Hepatocyte (in vitro differentiated cells): ENCODE data around the gene COPS9. TPM values are rescaled to one million over a fixed set of nuclear protein-coding genes. Genes with fewer than 3 reads are reported as not detected.

Experiments
- DNase-seq: peaks from one replicate; pipeline ENCODE4 v3.0.0-alpha.2; 2016; ENCODE audit warnings: low spot score
- H2AFZ ChIP-seq: fragments of 200-600 bp; sonication (generic); 2 replicates; pipeline ENCODE4 v1.6.0; 2016; ENCODE audit warnings: antibody characterized with exemption, mild to moderate bottlenecking
- H3K27ac ChIP-seq: fragments of 200-600 bp; sonication (generic); 2 replicates; pipeline ENCODE4 v1.5.1; 2016; ENCODE audit warnings: mild to moderate bottlenecking
- H3K27me3 ChIP-seq: fragments of 200-600 bp; sonication (generic); 2 replicates; pipeline ENCODE4 v1.6.1; 2016
- H3K36me3 ChIP-seq: fragments of 200-600 bp; sonication (generic); replicated peaks from 2 replicates; pipeline ENCODE4 v1.5.1; 2016; ENCODE audit warnings: low read depth; ENCODE audit not compliant: insufficient read depth
- H3K4me1 ChIP-seq: fragments of 200-600 bp; sonication (generic); 2 replicates; pipeline ENCODE4 v1.5.1; 2016; ENCODE audit warnings: mild to moderate bottlenecking, moderate library complexity; ENCODE audit not compliant: insufficient read depth
- H3K4me2 ChIP-seq: fragments of 200-600 bp; sonication (generic); 2 replicates; pipeline ENCODE4 v1.6.0; 2016
- H3K4me3 ChIP-seq: fragments of 200-600 bp; sonication (generic); 2 replicates; pipeline ENCODE4 v1.5.1; 2016; ENCODE audit warnings: mild to moderate bottlenecking
- H3K79me2 ChIP-seq: fragments of 200-600 bp; sonication (generic); 2 replicates; pipeline ENCODE4 v1.6.0; 2017; ENCODE audit warnings: mild to moderate bottlenecking
- H3K9me2 ChIP-seq: fragments of 200-600 bp; sonication (generic); replicated peaks from 2 replicates; pipeline ENCODE4 v1.6.0; 2017; ENCODE audit warnings: mild to moderate bottlenecking; ENCODE audit not compliant: insufficient read depth
- H3K9me3 ChIP-seq: fragments of 200-600 bp; sonication (generic); 2 replicates; pipeline ENCODE4 v1.5.1; 2016; ENCODE audit warnings: low read depth, mild to moderate bottlenecking
- H4K20me1 ChIP-seq: fragments of 200-600 bp; sonication (generic); 2 replicates; pipeline ENCODE4 v1.6.0; 2016; ENCODE audit warnings: mild to moderate bottlenecking; ENCODE audit not compliant: insufficient read depth, poor library complexity, severe bottlenecking
- CTCF ChIP-seq: fragments of 200-600 bp; sonication (generic); IDR thresholded peaks from 2 replicates; pipeline ENCODE4 v1.5.1; 2016; ENCODE audit warnings: antibody characterized with exemption, mild to moderate bottlenecking; ENCODE audit not compliant: poor library complexity
- EZH2 ChIP-seq: fragments of 200-600 bp; sonication (generic); IDR thresholded peaks from 2 replicates; pipeline ENCODE4 v1.6.1; 2016; ENCODE audit warnings: antibody characterized with exemption, mild to moderate bottlenecking, borderline replicate concordance
- EZH2phosphoT487 ChIP-seq: fragments of 200-600 bp; sonication (generic); IDR thresholded peaks from one replicate; pipeline ENCODE4 v1.6.1; 2018; ENCODE audit warnings: antibody characterized with exemption, mild to moderate bottlenecking, low read depth, moderate library complexity; ENCODE audit not compliant: unreplicated experiment, severe bottlenecking
- WGBS: methylation state at CpG from one replicate; pipeline ENCODE4 v1.1.6; 2016; ENCODE audit warnings: low lambda C conversion rate; ENCODE audit errors: missing lambda C conversion rate; 5-methylcytosine and 5-hydroxymethylcytosine counted together
- polyA plus RNA-seq: library from polyadenylated mRNA; unstranded; fragments of >200 nt; fragmentation: Nextera tagmentation; extraction: Ambion mirVana; gene quantifications from 2 replicates; pipeline ENCODE4 v1.2.1, GENCODE V29; 2016
- total RNA-seq: library from RNA; depleted of rRNA; stranded (reverse); fragments of >200 nt; gene quantifications from 2 replicates; pipeline ENCODE4 v1.2.3, GENCODE V29; 2014

Gene COPS9
- 109 and 146 TPM in 2 replicates for total RNA-seq
- polyA plus RNA-seq: 253 and 300 TPM in 2 replicates

GRCh38 chr2:240136013-240136670 lies at the start of gene COPS9:
TSS of gene COPS9 (minus strand) at chr2:240136305. CDS start at chr2:240136284, 21 bp downstream.
- Histone ChIP-seq H3K9me3 (no peaks in the 10 kb centered on the region), H3K36me3 (no peaks in the 10 kb centered on the region), H3K27me3 (no peaks in the 10 kb centered on the region), H3K79me2 (peaks cover 21% of the 10 kb centered on the region), H4K20me1 (peaks cover 2% of the 10 kb centered on the region), H3K4me3 (peak within 1 kb of the TSS; percentile 95), H3K4me2 (peak within 1 kb of the TSS; percentile 99), H2AFZ (peak within 1 kb of the TSS; percentile 98), H3K4me1 (peaks cover 5% of the 10 kb centered on the region), H3K9me2 (no peaks in the 10 kb centered on the region), H3K27ac (peak within 1 kb of the TSS; percentile 61)
- WGBS: under 1% methylated on average over 58 of the region's 79 CpGs
- peak; percentile 95 for DNase-seq
- TF ChIP-seq CTCF (no peak), EZH2phosphoT487 (no peak), EZH2 (no peak)

- Histone ChIP-seq H3K9me2 (no peaks in the 10 kb centered on the region), H3K27me3 (no peaks in the 10 kb centered on the region), H3K79me2 (no peaks in the 10 kb centered on the region), H3K36me3 (no peaks in the 10 kb centered on the region), H3K9me3 (no peaks in the 10 kb centered on the region), H3K27ac (no peak overlapping the region), H2AFZ (no peak overlapping the region), H3K4me2 (no peak overlapping the region), H3K4me1 (no peaks in the 10 kb centered on the region), H3K4me3 (no peak overlapping the region), H4K20me1 (no peaks in the 10 kb centered on the region)
- WGBS: 69% methylated on average over 3 of the region's 3 CpGs
- DNase-seq: no peak
- TF ChIP-seq EZH2 (no peak), CTCF (no peak), EZH2phosphoT487 (no peak)
Observed at GRCh38 chr2:240184656-240185055, 48.6 kb upstream of the COPS9 start.

- no peak for DNase-seq
- H3K27ac ChIP-seq: no peak overlapping the region
- no peak overlapping the region for H3K4me3 ChIP-seq
- no peaks in the 10 kb centered on the region for H3K79me2 ChIP-seq
- 89% methylated on average over 11 of the region's 13 CpGs for WGBS
- H4K20me1 ChIP-seq: no peaks in the 10 kb centered on the region
- no peaks in the 10 kb centered on the region for H3K9me3 ChIP-seq
- no peaks in the 10 kb centered on the region for H3K9me2 ChIP-seq
- no peaks in the 10 kb centered on the region for H3K36me3 ChIP-seq
- H3K4me1 ChIP-seq: no peaks in the 10 kb centered on the region
- no peaks in the 10 kb centered on the region for H3K27me3 ChIP-seq
- H3K4me2 ChIP-seq: no peak overlapping the region
- TF ChIP-seq CTCF (no peak), EZH2phosphoT487 (no peak), EZH2 (no peak)
- H2AFZ ChIP-seq: no peak overlapping the region
Observed at GRCh38 chr2:240183875-240184590, 47.9 kb upstream of the COPS9 start.
